Breast epithelium (tissue), 4 donors: ENCODE measurements around the gene DQX1. TPM values are rescaled to one million over a fixed set of nuclear protein-coding genes. Genes with fewer than 3 reads are reported as not detected.

ENCODE experiments used
- DNase-seq, 2 donors: peaks; one replicate each; pipeline ENCODE4 v3.0.0-alpha.2; 2019; ENCODE audit warnings: low spot score in 2 of 2
- H3K27ac ChIP-seq, 2 donors: fragments of 200-600 bp; sonication (generic) in 1 of 2; one replicate each; pipeline ENCODE4 v1.5.1; 2016 to 2019; ENCODE audit warnings: mild to moderate bottlenecking in 1 of 2
- H3K27me3 ChIP-seq, 2 donors: fragments of 200-600 bp; sonication (generic) in 1 of 2; one replicate each; pipeline versions ENCODE4 v1.5.1 to v1.6.0; 2017 to 2019; ENCODE audit warnings: control low read depth in 1 of 2, mild to moderate bottlenecking in 1 of 2
- H3K36me3 ChIP-seq: fragments of 200-600 bp; one replicate; pipeline ENCODE4 v1.5.1; 2019
- H3K4me1 ChIP-seq, 2 donors: fragments of 200-600 bp; sonication (generic); one replicate each; pipeline ENCODE4 v1.5.1; 2016 to 2019; ENCODE audit warnings: control low read depth in 1 of 2
- H3K4me3 ChIP-seq, 3 donors: fragments of 200-600 bp; sonication (generic); 1 replicate in 2 of 3; 2 replicates in 1 of 3; pipeline ENCODE4 v1.5.1; 2016 to 2019; ENCODE audit warnings: mild to moderate bottlenecking in 3 of 3, moderate library complexity in 2 of 3
- H3K9me3 ChIP-seq, 2 donors: fragments of 200-600 bp; sonication (generic) in 1 of 2; one replicate each; pipeline ENCODE4 v1.5.1; 2016 to 2019; ENCODE audit warnings: control low read depth in 1 of 2
- POLR2A ChIP-seq: fragments of 450-650 bp; IDR thresholded peaks from one replicate; pipeline ENCODE4 v1.6.1; 2016; ENCODE audit warnings: antibody characterized with exemption, mild to moderate bottlenecking, moderate library complexity
- POLR2AphosphoS5 ChIP-seq, 3 donors: sonication (generic); formaldehyde crosslinking; IDR thresholded peaks; one replicate each; pipeline ENCODE4 v1.6.1; 2017; ENCODE audit warnings: antibody characterized with exemption in 3 of 3
- intact Hi-C: fragments of 100-400 bp; cut with DNase I; formaldehyde crosslinking; loops from one replicate; pipeline ENCODE4 v1.15.1; 2023; ENCODE audit warnings: low total_unique reads
- total RNA-seq, 3 donors: library from RNA; depleted of rRNA; stranded (reverse); fragments of >200 nt; gene quantifications; one replicate each; pipeline ENCODE4 v1.1.0, GENCODE V29; 2016
- TF ChIP-seq, protein P1 (sequence below), 3 donors: fragments of 450-650 bp; IDR thresholded peaks; one replicate each; pipeline ENCODE4 v1.5.1; 2016 to 2017; ENCODE audit warnings: antibody characterized with exemption in 3 of 3, mild to moderate bottlenecking in 3 of 3, moderate library complexity in 3 of 3

Gene DQX1
- total RNA-seq, 3 donors from 2014 or later = 0.66 TPM; not detected in 2

DNA sequence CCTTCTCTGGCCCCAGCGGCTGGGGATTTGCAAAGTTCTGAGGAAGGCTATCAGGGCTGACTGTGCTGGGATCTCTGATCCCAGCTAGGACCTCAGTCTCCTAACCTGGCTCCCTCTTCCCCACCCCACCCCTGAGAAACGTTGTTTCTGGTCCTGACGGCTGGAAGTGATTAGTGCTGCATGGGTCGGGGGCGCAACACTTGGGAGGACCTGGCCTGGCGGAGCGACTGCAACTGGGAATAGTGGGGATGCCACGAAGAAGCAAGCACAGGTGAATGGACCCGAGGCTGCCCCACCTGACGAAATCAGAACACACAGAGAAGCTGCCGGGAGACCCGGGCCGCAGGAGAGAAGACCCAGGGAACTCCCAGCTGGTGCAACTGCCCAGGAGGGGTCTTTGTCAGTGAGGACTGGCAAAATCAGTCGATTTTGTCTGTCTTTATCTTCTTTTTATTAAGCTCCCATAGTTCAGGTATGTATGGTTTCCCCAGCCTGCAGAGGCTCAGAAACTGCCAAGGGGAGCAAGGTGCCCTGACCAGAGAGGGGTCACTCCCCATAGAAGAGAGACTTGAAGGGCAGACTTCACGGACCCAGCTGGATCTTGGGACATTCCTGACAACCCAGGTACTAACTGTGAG, 26.0 kb downstream of the DQX1 start:
- intact Hi-C loops = no loop called here

DNA sequence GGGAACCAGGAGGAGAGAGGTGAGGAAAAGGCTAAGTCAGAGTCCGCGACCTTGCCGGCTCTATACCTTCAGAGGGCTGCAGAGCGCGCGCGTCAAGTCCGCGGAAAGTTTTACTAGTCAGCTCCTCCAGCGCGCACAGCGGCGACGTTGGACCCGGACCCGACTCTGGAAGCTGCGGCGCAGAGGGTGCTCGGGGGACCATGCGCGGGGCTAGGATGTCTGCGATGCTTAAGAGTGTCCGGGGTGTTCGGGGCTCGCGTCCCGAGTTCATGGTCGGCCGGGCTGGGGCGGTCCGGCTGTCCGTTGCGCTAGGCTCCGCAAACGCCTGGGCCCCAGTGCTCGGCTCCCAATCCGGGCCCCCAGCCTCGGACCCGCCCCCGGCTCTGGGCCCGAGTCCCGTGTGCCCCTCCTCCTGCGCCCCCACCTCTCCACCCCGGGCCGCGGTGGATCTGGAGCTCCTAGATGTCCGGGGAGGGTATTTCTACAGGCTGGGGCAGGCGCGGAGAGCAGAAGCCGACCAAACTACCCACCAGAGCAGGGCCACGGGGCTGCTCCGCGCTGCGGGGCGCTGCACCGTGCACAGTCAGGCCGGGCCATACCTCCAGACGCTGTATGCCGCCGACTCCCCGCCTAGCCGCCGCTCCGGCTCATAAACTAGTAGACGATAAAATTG, 26.6 kb downstream of the DQX1 start, which contains the start of gene LBX2:
Gene LBX2, minus strand, starts transcription at position 337 of the 673 bp plus-strand sequence. Its CDS starts 66 bp downstream, at position 271.
- peak within 1 kb of the TSS; percentile 31 to 70 (median 55) for H3K4me3 ChIP-seq
- H3K27me3 ChIP-seq = peaks cover 6 to 7% of the 10 kb centered on the region in 2 donors
- TF ChIP-seq POLR2A (no peak), POLR2AphosphoS5 (IDR thresholded peaks at IDR 0.05) (no peak)
- TF ChIP-seq, protein P1, sequence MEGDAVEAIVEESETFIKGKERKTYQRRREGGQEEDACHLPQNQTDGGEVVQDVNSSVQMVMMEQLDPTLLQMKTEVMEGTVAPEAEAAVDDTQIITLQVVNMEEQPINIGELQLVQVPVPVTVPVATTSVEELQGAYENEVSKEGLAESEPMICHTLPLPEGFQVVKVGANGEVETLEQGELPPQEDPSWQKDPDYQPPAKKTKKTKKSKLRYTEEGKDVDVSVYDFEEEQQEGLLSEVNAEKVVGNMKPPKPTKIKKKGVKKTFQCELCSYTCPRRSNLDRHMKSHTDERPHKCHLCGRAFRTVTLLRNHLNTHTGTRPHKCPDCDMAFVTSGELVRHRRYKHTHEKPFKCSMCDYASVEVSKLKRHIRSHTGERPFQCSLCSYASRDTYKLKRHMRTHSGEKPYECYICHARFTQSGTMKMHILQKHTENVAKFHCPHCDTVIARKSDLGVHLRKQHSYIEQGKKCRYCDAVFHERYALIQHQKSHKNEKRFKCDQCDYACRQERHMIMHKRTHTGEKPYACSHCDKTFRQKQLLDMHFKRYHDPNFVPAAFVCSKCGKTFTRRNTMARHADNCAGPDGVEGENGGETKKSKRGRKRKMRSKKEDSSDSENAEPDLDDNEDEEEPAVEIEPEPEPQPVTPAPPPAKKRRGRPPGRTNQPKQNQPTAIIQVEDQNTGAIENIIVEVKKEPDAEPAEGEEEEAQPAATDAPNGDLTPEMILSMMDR (IDR thresholded peaks at IDR 0.05) = no peak
- H3K9me3 ChIP-seq = no peaks in the 10 kb centered on the region
- peaks cover 0 to 3% of the 10 kb centered on the region in 2 donors for H3K4me1 ChIP-seq
- DNase-seq = no peak
- H3K36me3 ChIP-seq = no peaks in the 10 kb centered on the region
- H3K27ac ChIP-seq = peak within 1 kb of the TSS; percentile 29 to 43
- intact Hi-C loops = no loop called here

More for the DNA sequence above, 26.0 kb downstream of the DQX1 start:
- H3K9me3 ChIP-seq = no peaks in the 10 kb centered on the region
- H3K4me3 ChIP-seq = peak overlapping the region in 1 of 3 donors; percentile 55
- peaks cover under 1 to 3% of the 10 kb centered on the region in 2 donors for H3K4me1 ChIP-seq
- no peak overlapping the region for H3K27ac ChIP-seq
- no peak for DNase-seq
- peaks cover 6 to 7% of the 10 kb centered on the region in 2 donors for H3K27me3 ChIP-seq
- H3K36me3 ChIP-seq = no peaks in the 10 kb centered on the region
- TF ChIP-seq, protein P1 (IDR thresholded peaks at IDR 0.05) = no peak
- TF ChIP-seq POLR2AphosphoS5 (IDR thresholded peaks at IDR 0.05) (no peak), POLR2A (no peak)

DNA sequence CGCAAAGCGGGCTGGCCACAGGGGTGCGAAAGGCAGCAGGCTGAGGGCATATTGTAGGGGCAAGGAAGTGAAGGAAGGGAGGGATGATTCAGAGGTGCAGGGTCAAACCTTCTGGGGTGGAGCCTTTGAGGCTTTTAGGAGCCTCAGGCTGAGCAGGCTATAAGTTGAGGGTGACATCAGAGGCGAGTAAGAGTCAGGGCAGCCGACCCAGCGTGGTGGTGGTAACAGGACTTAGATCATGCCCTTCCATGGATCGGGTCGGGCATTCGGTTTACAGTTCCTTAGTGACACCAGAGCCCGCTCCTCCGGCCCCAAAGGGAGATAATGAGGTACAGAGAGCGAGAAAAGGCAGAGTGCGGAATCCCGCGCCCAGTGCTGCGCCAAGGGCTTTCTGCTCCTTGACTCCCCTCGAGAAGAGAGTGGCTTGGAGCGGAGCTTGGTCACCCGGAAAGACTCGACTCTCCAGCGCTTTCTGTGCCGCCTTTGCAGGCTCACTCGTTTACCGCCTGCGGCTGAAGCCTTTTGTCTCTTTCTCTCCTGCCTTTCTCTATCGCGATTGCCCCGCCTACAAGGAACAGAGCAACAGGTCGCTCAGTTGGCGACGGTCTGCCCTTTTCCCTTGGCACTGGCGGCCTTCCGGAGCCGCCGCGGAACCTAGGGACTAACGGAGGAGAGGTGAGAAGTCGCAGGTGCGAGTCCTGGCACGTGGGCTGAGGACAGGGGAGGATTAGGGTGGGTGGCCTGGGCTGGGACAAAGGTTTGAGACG, 27.3 kb downstream of the DQX1 start:
- Histone ChIP-seq H3K4me3 (peak overlapping the region; percentile 31 to 70 (median 55)), H3K27ac (peak overlapping the region; percentile 29 to 43), H3K9me3 (no peaks in the 10 kb centered on the region), H3K27me3 (peaks cover 6 to 7% of the 10 kb centered on the region in 2 donors), H3K4me1 (peaks cover 0 to 3% of the 10 kb centered on the region in 2 donors), H3K36me3 (no peaks in the 10 kb centered on the region)
- DNase-seq = no peak
- intact Hi-C loops = no loop called here
- TF ChIP-seq POLR2A (no peak), POLR2AphosphoS5 (IDR thresholded peaks at IDR 0.05) (no peak)
- TF ChIP-seq, protein P1 (IDR thresholded peaks at IDR 0.05) = no peak

DNA sequence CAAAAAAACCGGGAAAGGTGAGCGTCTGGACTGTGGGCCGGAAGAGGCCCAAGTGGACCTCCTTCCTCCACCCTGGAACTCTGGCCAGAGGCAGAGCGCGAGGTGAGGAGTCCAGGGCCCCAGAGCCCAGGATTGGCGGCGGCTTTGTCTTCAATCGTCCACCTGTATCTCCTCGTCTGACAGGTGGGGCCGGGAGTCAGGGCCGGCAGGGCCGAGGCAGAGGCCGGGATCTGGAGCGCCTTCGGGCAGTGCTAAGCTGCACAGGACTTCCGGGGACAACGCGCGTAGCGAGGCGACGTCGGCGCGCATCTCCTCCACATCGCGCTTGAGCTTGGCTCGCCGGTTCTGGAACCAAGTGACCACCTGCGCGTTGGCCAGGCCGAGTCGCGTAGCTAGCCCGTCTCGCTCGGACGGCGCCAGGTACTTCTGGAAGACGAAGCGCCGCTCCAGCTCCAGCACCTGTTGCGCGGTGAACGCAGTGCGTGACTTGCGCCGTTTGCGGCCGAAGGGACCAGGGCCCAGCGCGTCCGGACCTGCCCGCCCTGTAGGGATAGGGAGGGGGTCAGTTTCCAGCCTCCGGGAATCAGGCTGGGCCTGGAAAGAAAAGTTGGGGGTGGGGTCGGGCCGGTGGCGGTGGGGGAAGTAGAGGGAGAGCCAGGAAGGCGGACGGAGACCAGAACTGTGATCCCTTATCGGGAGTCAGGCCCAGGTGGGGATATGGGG, 28.1 kb downstream of the DQX1 start:
- intact Hi-C loops = no loop called here
- Histone ChIP-seq H3K36me3 (peaks cover 3% of the 10 kb centered on the region), H3K9me3 (no peaks in the 10 kb centered on the region), H3K27me3 (peaks cover 6 to 7% of the 10 kb centered on the region in 2 donors), H3K27ac (peak overlapping the region; percentile 29 to 43), H3K4me1 (peaks cover 0 to 3% of the 10 kb centered on the region in 2 donors), H3K4me3 (peak overlapping the region; percentile 31 to 70 (median 55))
- no peak for DNase-seq
- TF ChIP-seq POLR2A = no peak
- TF ChIP-seq POLR2AphosphoS5 (IDR thresholded peaks at IDR 0.05) = no peak
- TF ChIP-seq, protein P1 (IDR thresholded peaks at IDR 0.05) = no peak
